HG02571 (cell line): ENCODE results near the gene HRH2.
"Not testable (repeated sequence)": the region's sequence is repeated elsewhere in the genome, so short reads cannot be mapped to it uniquely, and the experiment has no call there.

Source experiments
- ATAC-seq: cut with Tn5 transposase; IDR thresholded peaks from one replicate; pipeline ENCODE4 v1.9.1; 2021; ENCODE audit warnings: mild to moderate bottlenecking, moderate library complexity; ENCODE audit not compliant: unreplicated experiment

The HRH2 gene

DNA sequence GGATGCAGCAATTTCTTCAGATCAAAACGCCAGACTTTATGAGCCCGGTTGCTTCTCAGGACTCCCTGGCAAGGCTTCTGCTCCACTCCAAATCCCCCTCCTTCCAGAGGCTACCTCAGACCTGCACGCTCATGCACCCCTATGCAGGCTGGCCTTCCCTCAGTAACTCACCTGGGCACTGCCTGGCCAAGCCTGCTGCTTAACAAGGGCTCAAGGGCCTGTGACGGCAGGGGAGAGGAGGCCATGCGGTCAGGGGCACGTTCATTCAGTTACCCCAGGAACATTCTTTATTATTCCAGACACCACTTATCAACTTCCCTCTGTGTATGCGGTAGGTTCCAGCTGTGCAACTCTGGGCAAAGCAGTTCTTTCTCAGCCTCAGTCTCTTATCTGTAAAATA is 79.6 kb downstream of the HRH2 start:
- no peak for ATAC-seq

DNA sequence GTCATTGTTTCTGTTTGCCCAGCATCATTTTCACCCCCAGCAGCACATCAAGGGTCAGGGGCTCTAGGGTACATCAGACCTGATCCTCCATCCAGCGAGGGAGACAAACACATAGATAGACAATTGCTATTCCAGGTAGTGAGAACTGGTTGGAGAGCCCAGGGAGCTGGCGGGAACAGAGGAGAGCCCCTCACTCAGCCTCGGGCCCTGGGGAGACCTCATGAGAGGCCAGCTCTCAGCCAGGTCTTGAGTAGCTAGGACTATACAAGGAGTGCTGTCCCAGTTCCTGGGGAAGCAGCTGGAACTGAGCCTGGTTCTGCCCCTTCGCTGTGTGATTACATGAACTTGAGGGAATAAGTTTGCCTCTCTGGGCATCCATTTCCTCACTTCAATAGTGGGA is 80.3 kb downstream of the HRH2 start:
- no peak for ATAC-seq

DNA sequence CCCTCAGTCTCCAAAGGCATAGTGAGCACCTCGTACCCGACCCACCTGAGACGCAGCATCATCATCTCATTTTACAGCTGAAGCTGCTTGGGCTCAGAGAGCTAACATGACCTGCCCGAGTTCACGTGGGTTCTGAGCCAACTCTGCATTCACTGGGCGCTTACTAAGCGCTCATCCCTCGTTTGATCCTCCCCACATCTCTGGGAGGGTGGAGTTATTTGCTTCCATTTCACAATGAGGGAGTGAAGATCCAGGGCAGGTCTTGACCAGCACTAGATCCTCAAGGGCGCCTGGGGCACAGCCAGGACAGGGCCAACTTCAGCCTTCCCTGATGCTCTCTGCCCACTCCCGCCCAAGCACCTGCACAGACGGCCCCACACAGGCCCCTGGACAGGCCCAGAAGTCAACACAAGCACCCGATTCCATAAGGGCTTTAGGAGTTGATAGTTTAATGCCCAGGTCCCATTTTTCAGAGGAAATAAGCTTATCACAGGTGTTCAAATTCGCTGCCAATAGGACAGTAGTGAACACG is 80.8 kb downstream of the HRH2 start:
- no peak for ATAC-seq

DNA sequence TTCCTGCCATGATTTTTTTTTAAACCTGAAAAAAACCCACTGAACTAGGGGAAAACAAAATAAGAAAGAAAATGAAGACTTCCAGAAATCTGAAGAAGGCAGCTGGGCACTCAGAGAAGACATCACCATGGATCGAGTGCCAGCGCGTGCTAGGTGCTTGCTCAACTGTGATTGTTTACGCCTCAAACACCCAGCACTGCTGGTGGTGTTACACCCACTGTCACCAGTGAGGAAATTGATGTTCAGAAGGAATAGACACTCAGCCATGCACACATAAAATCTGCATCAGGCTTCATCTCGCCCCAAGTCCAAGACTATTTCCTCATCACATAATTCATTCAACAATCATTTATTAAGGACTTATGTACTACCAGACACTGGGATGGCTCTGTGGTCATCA is 82.1 kb downstream of the HRH2 start:
- ATAC-seq = no peak

DNA sequence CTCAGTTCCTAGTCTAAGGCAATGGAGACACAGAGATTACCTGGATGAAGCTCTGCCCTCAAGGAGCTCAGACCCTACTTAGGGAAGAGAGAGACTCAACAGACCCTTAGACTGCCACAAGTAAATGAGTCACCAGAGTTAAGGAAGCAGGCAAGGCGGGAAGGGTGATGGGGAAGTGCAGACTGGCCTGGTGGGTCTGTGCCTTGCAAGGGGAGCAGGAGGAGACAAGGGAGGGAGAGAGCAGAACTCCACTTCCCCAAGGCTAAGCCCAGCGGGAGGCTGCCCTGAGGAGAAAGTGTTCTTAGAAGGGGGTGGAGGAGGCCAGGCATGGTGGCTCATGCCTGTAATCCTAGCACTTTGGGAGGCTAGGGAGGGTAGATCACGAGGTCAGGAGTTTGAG is 83.7 kb downstream of the HRH2 start:
- no peak for ATAC-seq

DNA sequence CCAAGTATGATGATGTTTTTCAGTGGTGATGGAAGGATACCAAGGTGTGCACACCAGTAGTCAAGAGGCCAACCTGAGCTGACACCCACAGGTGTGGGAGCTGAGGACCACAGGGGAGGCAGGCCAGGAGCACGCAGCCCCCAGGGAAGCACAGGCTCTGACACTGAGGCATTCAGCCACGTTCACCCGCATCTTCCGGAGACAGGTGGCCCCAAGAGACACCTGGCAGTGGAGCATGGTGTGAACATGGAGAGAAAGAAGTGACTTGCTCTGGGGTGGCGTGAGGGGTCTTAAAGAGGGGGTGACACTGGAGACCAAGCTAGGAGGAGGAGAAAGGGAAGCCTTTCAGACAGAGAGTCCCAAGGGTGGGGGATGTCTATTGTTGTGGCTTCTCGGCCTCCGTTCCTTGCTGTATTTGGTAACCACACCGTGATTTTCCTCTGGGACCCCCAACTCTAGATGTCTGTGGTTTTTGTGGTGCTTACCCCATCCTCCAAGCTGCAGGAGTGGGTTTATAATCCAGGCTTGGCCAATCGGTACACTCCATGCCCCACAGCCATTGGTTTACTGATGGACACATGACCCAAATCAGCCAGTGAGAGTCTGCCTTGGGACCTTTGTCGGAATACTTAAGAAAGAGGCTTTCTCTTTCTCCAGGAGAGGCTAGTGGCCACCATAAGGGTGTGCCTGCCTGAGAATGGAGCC is 84.6 kb downstream of the HRH2 start:
- no peak for ATAC-seq

DNA sequence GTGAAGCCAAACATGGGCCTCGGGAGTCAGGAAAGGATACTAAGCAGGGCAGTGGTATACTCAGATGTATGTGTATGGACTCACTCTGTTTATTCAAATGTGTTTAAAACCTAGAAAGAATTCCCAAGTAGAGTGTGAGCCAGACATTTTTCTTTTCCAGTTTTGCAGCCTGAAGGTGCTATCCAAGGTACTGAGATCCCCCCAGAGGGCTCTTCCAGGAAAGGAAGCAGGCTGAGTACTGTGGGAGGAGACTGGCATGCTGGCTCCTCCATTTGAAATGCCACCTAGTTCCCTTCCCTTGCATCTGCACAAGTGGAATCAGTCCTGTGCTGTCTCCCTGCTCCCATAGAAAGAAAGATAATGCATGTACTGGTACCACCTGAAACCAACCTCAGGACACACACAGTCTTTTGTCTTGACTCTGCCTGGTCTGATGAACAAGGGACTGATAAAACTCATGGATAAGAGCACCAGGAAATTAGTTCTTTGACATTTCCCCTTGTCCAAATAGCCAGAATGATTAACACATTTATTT is 85.9 kb downstream of the HRH2 start:
- ATAC-seq = no peak

DNA sequence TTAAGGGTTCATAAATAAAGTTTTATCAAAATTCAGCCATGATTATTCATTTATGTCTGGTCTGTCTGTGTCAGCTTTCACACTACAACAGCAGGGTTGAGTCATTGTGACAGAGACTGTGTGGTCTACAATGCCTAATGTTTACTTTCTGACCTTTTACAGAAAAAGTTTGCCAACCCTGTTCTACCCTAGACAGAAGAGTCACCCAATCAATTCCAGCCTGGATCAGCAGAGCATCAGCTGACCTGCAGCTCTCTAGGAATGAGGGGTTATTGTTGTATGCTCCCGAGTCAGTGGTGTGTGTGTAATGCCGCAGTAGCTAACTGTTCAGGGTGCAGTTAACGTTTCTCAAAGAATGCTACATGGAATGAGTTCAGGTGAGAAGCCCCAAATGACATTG is 87.3 kb downstream of the HRH2 start:
- ATAC-seq = no peak

DNA sequence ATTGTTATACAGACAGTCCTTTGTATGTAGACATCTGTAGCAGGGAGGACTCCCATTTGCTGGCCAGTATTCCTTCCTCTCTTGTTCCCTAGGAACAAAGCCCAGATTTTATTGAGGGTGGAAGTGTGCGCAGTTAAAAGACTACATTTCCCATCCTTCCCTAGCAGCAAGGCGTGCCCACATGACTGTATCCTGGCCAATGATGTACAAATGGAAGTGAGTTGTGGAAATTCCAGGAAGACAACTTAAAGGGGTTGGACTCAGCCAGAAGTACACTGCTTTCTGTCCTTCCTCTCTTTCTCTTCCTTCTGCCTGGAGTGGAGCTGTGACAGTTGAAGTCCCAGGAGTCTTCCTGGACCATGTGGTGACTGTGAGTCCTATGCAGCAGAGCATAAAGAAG is 89.0 kb downstream of the HRH2 start:
- no peak for ATAC-seq

DNA sequence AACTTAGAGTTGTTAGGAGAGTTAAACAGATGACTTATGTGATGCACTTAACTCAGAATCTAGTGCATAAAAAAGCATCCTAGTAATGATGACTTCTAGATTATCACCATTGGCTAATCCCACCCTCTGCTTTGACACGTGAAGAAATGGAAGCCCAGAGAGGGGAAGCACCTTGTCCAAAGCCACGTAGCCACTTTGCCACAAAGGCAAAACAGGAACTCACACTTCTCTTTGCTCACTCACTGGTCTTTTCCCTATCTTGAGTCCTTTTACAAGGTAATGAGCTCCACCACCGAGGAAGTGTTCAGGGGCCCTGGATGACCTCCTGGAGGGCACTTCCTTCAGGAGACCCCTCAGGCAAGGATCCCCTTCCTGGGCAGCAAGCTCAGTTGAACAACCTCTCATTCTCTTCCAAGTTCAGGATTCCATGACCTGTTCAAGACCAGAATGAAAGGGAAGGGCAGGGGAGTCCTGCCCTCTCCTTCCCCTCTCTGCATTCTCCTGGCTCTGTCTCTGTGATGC is 89.7 kb downstream of the HRH2 start:
- ATAC-seq = no peak

DNA sequence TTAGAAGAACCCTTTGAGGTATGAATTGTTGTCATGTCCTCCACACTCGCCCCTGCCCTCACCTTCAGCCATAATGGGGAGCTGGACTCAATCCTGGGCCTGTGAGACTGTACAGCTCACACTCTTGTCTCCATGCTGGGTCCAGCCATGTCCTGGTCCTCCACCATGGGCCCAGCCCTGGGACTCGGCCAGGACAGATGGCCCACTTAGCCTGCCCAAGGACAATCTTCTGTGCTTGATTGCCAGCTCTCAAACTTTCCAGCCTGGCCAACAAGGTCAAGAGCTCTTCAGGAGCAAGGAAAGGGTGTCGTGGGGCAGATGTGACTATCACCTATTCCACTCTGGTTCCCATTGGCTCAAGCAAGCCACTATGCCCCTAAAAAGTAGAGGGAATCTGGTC is 90.8 kb downstream of the HRH2 start:
- no peak for ATAC-seq

DNA sequence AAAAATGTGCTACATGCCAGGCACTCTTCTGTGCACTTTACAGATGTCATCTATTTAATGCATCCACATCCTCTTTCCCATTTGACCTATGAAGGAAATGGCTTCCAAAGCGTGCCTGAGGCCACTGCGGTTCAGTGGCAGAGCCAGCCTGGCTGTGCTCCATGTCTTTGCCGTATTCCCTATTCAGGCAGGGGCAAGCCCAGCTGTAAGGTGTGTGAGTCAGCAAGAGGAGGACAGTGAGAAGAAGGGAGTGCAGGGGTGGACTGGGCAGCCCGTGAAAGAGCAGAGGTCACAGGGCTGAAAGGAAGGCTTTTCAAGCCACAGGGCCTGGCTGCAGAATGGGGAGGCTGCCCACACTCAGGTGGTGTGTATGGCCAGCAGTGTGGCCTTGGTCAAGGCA is 91.7 kb downstream of the HRH2 start:
- ATAC-seq = no peak

DNA sequence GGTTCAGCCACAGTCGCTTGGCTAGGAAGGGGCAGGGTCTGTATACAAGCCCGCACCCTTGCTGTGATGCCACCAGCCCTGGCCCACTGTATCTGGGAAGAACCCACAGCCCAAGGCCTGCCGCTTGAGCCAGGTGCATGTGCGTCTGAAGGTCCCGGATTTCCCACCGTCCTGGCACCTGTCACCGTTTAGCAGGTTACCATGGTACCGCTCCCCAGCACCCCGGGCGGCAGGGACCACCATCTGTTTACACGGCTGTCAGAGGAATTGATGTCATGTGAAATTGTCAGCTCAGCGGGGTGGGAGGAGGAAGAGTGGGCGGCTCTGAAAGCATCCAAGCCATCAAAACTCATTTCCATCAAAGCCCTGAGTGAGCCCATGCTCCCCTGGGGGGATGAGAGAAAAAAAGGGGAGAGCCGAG is 92.7 kb downstream of the HRH2 start:
- ATAC-seq = no peak

DNA sequence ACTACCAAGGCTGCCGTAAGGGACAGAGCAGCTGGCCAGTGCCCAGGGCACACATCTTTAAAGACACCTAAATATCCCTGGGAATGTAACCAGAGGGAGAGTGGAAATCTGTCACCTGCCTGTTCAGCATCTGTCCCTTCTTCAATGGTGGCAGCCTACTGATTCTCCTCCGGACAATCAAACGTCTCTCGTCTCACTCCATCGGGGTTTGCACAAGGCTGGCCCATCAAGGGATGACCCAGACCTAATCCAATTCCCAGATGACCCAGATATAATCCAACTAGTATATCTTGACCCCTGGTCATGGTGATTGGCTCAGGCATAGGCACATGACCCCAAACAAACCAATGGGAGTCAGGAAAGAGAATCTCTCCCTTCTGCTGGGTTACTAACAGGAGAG is 93.5 kb downstream of the HRH2 start:
- no peak for ATAC-seq

DNA sequence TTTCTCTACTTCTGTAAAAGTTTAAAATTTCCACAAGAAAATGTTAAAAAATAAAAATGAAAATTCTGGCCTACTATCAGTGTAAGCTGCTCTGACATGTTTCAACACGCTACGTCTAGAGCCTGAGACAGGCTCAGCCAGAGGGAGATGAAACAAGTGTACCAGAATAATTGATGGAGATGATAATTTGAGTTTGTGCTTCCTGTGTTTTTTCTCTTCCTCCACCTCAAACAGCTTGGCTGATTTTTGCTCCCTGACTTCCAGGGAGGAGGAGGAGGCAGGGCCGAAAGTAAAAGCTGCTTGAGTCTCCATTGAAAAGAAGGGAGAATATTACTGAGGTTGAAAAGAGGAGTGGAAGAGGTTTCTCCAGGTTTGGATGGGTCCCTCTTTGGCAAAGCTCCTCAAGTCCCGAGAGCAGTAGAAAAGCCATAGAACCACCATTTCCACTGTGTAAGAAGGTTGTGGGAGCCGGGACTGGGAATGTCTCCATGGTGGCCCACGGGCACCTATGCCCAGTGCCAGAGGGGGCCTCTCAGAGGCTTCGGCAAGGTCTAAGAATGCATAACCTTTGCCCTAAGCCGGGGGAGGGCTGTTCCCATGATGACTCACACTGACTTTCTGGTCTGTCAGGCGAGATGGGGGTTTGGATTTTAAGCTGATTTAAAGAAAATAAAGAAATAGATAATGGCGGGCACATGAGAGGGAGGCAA is 95.1 kb downstream of the HRH2 start:
- ATAC-seq = no peak

DNA sequence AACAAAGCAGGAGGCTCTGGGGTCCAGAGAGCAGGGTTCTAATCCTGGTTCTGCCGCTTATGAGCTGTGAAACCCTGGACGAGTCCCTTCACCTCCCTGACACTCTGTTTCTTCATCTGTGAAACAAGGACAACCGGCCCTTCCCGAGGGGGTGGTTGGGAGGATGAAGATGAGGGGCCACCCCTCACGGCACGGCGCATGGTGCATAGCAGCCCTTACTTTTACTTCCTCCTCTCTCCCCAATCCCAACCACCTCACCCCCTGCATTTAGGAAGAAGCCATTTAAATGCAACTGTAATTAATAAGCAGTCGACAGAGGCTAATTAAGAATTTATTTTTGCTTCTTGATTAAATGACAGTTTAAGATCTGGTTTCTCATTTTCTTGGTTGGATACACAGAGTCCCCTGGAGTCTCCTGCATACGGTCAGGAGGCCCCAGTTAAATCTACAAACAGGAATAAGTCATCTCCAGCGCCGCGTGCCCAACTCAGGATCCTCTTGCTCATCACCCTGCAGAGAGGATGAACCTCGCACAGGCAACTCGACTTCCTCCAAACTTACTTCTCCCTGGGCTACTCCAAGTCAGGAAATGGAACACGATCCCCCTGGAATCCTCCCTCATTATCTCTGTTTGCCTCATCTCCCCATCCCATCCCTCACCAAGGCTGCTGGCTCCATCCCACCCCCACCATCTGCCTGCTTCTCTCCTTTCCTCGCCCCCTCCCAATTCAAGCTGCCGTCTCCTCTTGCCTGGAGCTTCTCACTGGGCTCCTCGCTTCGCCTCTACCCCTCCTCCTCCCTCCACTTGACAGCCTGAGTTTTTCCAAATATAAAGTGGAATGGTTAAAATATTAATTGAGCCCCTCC is 95.9 kb downstream of the HRH2 start:
- ATAC-seq = no peak

DNA sequence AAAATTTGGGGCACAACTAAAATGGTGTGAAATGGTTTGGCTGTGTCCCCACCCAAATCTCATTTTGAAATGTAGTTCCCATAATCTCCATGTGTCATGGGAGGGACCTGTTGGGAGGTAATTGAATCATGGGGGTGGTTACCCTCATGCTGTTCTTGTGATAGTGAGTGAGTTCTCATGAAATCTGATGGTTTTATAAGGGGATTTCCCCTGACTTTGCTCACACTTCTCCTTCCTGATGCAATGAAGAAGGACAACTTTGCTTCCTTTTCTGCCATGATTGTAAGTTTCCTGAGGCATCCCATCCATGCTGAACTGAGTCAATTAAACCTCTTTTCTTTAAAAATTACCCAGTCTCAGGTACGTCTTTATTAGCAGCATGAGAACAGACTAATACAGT is 102.1 kb downstream of the HRH2 start:
- not testable (repeated sequence) for ATAC-seq
